ENCODE measurements around the gene ATPAF1. TPM values are rescaled to one million over a fixed set of nuclear protein-coding genes. Genes with fewer than 3 reads are reported as not detected.
"Not testable (repeated sequence)": the region's sequence is repeated elsewhere in the genome, so short reads cannot be mapped to it uniquely, and the experiment has no call there.

The ATPAF1 gene
- total RNA-seq, 8 experiments from 2014 or later: 39.9 to 77.6 (median 50.8) TPM

DNA sequence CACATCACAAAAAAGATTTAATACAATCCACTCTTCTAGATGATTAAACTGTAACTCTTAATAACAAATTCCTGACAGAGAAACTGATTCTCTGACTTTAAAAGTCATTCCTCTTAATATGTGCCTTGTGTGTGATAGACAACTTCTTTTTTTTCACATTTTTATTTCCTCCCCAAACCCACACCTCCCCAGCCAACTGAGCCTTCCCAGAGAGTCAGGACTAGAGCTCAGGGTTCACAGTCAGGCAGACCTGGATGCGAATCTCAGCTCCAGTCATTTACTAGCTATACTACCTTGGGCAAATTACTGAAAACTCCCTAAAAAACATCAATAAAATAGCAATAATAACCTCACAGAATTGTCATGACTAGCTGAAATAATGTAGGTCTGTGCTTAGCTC, 14.2 kb downstream of the ATPAF1 start:
- no peak overlapping the region for H3K27ac ChIP-seq
- WGBS, 10 experiments: 40 to 100% (median 68%) methylated on average over 1 of the region's 1 CpG; no CpG with 5 or more reads in 6 of the 10 experiments
- no peaks in the 10 kb centered on the region for H3K4me1 ChIP-seq (replicated peaks in 1 of 2)
- in situ Hi-C loops (cut with MboI; ENCODE audit: low pct_unique_long_range_greater_than_20kb in 2 of 9, low sequenced_read_pairs in 9 of 9, unreplicated experiment in 9 of 9): no loop called here
- no peak for ATAC-seq (replicated peaks in 6 of 8)
- H3K4me3 ChIP-seq: no peak overlapping the region

DNA sequence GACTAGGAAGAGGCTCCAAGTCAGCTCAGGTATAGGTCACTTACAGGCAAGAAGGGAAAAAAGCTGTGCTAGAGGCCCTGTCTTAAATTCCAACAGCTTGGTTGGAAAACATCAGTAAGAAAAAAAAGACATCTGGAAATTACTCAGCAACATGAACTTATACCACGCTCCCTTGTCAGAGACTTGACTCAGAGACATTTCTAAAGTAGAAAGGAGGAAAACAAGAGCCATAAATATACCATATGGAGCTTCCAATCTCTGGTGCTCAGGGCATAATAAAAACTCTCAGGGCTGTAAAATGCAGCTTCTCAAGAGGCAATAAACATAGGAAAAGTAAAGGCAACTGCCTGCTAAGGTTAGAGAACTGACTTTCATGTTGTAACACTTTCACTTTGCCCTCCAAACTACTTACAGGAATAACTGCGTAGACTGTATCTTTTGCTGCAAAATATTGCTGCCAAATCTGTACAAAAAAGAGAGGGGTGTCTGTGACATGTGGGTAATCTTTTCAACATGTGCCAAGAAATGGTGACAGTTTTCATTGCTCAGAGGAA, 14.7 kb downstream of the ATPAF1 start:
- in situ Hi-C loops (cut with MboI; ENCODE audit: low pct_unique_long_range_greater_than_20kb in 2 of 9, low sequenced_read_pairs in 9 of 9, unreplicated experiment in 9 of 9): no loop called here
- Histone ChIP-seq H3K4me1 (replicated peaks in 1 of 2) (no peaks in the 10 kb centered on the region), H3K4me3 (no peak overlapping the region), H3K27ac (no peak overlapping the region)
- WGBS, 10 experiments: 33 to 100% (median 83%) methylated on average over 1 to 2 of the region's 2 CpGs; no CpG with 5 or more reads in 1 of the 10 experiments
- ATAC-seq (replicated peaks in 6 of 8): no peak

DNA sequence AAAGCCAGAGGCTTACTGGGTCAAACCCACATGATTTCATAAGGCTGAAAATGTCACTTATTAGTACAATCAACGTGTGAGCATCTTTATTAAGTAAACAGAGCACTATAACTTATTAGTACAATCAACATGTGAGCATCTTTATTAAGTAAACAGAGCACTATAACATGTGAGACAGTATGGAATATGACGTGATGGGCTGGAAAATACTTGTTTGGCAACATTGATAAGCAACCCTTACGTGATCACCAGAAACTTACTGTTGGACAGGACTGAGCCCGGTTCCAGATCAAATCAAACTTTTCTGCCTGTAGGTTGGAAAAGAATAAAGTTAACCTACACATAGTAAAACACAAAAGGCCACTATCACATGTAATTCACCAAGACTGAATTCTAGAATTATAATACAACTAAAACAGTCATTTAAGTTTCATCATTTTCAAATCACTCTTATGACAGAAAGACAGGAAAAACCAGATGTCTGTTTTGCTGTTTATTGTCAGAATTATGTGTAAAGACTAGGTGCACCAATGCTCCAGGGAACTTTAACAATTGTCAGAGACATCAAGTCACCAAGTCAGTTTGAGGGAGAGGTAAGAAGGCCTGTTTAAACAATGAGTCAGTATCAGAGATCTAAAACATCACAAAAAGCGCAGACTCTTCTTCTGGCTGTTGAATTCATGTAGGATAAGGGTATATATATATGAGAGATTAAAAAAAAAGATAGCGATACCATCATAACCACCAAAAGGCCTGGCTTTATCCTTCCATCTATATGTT, 15.7 kb downstream of the ATPAF1 start:
- H3K4me3 ChIP-seq: no peak overlapping the region
- ATAC-seq (replicated peaks in 6 of 8): no peak
- in situ Hi-C loops (cut with MboI; ENCODE audit: low pct_unique_long_range_greater_than_20kb in 2 of 9, low sequenced_read_pairs in 9 of 9, unreplicated experiment in 9 of 9): no loop called here
- no peaks in the 10 kb centered on the region for H3K4me1 ChIP-seq (replicated peaks in 1 of 2)
- H3K27ac ChIP-seq: no peak overlapping the region
- 56 to 100% (median 71%) methylated on average over 2 to 6 of the region's 6 CpGs for WGBS, 10 experiments

DNA sequence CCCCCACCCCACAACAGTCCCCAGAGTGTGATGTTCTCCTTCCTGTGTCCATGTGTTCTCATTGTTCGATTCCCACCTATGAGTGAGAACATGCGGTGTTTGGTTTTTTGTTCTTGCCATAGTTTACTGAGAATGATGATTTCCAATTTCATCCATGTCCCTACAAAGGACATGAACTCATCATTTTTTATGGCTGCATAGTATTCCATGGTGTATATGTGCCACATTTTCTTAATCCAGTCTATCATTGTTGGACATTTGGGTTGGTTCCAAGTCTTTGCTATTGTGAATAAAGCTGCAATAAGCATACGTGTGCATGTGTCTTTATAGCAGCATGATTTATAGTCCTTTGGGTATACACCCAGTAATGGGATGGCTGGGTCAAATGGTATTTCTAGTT, 17.0 kb downstream of the ATPAF1 start:
- H3K4me1 ChIP-seq (replicated peaks in 1 of 2); H3K4me3 ChIP-seq; ATAC-seq (replicated peaks in 6 of 8); in situ Hi-C loops (cut with MboI; ENCODE audit: low pct_unique_long_range_greater_than_20kb in 2 of 9, low sequenced_read_pairs in 9 of 9, unreplicated experiment in 9 of 9); H3K27ac ChIP-seq: not testable (repeated sequence)
- no CpG with 5 or more reads among the region's 3 CpGs for WGBS, 10 experiments

DNA sequence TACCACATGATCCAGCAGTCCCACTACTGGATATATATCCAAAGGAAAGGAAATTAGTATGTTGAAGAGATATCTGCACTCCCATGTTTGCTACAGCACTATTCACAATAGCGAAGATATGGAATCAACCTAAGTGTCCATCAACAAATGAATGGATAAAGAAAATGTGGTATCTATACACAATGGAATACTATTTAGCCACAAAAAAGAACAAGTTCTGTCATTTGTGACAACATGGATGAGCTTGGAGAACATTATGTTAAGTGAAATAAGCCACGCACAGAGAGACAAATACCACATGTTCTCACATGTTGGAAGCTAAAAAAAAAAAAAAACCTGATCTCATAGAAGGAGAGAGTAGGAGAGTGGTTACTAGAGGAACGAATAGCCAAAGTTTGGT, 17.7 kb downstream of the ATPAF1 start:
- in situ Hi-C loops (cut with MboI; ENCODE audit: low pct_unique_long_range_greater_than_20kb in 2 of 9, low sequenced_read_pairs in 9 of 9, unreplicated experiment in 9 of 9): no loop called here
- ATAC-seq (replicated peaks in 6 of 8): no peak
- Histone ChIP-seq H3K4me3 (no peak overlapping the region), H3K4me1 (replicated peaks in 1 of 2) (no peaks in the 10 kb centered on the region), H3K27ac (no peak overlapping the region)
- 76 to 100% (median 98%) methylated on average over 2 to 3 of the region's 3 CpGs for WGBS, 10 experiments

DNA sequence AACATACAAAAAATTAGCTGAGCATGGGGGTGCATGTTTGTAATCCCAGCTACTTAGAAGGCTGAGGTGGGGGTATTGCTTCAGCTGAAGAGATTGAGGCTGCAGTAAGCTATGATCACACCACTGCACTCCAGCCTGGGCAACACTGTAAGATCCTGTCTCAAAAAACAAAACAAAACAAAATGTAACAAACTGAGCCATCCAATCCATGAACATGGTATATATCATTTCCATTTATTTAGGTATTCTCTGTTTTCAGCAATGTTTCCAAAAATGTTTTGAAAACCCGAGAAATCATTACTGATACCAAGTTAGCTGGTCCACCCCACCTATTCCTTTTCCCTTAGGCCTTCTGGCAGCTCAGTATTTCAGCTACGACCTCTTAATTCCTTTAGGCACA, 18.4 kb downstream of the ATPAF1 start:
- WGBS, 10 experiments: 80 to 100% (median 100%) methylated on average over 1 to 2 of the region's 2 CpGs; no CpG with 5 or more reads in 2 of the 10 experiments
- no peaks in the 10 kb centered on the region for H3K4me1 ChIP-seq (replicated peaks in 1 of 2)
- no peak overlapping the region for H3K4me3 ChIP-seq
- in situ Hi-C loops (cut with MboI; ENCODE audit: low pct_unique_long_range_greater_than_20kb in 2 of 9, low sequenced_read_pairs in 9 of 9, unreplicated experiment in 9 of 9): no loop called here
- ATAC-seq (replicated peaks in 6 of 8): no peak
- H3K27ac ChIP-seq: no peak overlapping the region

DNA sequence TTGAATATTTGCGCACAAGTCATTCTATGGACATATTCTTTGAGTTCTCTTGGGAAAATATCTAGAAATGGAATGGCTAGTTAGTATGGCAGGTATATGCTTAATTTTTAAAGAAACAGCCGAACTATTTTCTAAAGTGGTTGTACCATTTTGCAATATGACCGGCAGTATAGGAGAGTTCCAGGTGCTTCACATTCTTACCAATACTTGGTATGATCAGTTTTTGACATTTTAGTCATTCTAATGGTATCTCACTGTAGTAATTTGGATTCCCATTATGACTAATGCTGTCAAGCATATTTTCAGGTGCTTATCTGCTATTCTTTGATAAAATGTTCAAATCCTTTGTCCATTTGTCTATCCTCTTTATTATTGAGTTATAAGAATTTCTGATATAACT, 20.6 kb downstream of the ATPAF1 start:
- Histone ChIP-seq H3K4me1 (replicated peaks in 1 of 2) (no peaks in the 10 kb centered on the region), H3K27ac (no peak overlapping the region), H3K4me3 (no peak overlapping the region)
- 93 to 100% (median 100%) methylated on average over 2 to 3 of the region's 3 CpGs; no CpG with 5 or more reads in 1 of the 10 experiments for WGBS, 10 experiments
- ATAC-seq (replicated peaks in 6 of 8): no peak
- in situ Hi-C loops (cut with MboI; ENCODE audit: low pct_unique_long_range_greater_than_20kb in 2 of 9, low sequenced_read_pairs in 9 of 9, unreplicated experiment in 9 of 9): no loop called here

DNA sequence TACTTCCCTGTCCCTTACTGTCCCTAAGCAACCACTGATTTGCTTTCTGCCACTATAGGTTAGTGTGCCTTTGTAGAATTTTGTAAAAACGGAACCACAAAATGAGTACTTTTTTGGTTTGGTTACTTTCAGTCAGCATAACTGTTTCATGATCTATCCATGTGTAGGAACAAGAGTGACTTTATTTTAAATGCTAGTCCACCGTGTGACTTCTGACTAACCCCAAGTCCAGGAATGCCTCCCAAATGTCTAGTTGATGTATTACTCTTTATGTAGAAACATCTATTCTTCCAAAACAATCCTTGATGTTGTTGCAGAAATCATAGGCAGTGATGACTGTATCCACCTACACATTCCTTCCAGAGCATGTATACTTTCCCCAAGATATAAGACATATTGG, 21.3 kb downstream of the ATPAF1 start:
- WGBS, 10 experiments: 52 to 100% (median 100%) methylated on average over 1 to 2 of the region's 2 CpGs; no CpG with 5 or more reads in 2 of the 10 experiments
- H3K27ac ChIP-seq: no peak overlapping the region
- H3K4me1 ChIP-seq (replicated peaks in 1 of 2): no peaks in the 10 kb centered on the region
- in situ Hi-C loops (cut with MboI; ENCODE audit: low pct_unique_long_range_greater_than_20kb in 2 of 9, low sequenced_read_pairs in 9 of 9, unreplicated experiment in 9 of 9): no loop called here
- H3K4me3 ChIP-seq: no peak overlapping the region
- no peak for ATAC-seq (replicated peaks in 6 of 8)

DNA sequence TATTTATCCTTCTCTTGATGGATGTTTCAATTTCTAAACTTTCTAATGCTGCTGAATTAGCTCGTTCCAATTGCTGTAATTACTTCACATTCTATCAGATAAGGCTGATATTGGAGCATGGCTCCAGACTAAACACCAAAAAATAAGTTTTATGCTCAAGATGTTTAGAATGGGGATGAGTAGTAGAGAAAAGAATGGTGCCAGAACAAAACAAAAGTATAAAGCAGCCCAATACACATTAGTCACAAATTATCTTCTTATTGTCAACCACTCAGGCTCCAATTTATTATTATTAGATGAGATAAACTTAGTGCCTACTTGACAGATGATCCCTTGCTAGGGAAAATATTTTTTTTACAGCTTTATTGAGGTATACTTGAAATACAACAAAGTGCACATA, 21.8 kb downstream of the ATPAF1 start:
- WGBS, 10 experiments: 0 to 100% (median 90%) methylated on average over 1 of the region's 1 CpG; no CpG with 5 or more reads in 1 of the 10 experiments
- Histone ChIP-seq H3K4me1 (replicated peaks in 1 of 2) (no peaks in the 10 kb centered on the region), H3K27ac (no peak overlapping the region), H3K4me3 (no peak overlapping the region)
- in situ Hi-C loops (cut with MboI; ENCODE audit: low pct_unique_long_range_greater_than_20kb in 2 of 9, low sequenced_read_pairs in 9 of 9, unreplicated experiment in 9 of 9): no loop called here
- no peak for ATAC-seq (replicated peaks in 6 of 8)

DNA sequence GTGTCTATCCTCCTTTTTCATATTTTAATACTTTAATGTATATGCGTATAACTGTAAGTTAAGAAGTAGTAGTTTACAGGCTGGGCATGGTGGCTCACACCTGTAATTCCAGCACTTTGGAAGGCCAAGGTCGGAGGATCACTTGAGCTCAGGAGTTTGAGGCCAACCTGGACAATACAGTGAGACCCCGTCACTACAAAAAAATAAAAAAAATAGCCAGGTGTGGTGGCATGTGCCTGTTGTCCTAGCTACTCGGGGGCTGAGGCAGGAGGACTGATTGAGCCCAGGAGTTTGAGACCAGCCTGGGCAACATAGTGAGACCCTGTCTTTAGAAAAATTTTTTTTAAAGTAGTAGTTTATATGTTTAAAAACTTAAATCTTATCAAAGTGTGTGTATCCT, 22.3 kb downstream of the ATPAF1 start:
- H3K4me1 ChIP-seq (replicated peaks in 1 of 2): no peaks in the 10 kb centered on the region
- no peak overlapping the region for H3K4me3 ChIP-seq
- H3K27ac ChIP-seq: no peak overlapping the region
- in situ Hi-C loops (cut with MboI; ENCODE audit: low pct_unique_long_range_greater_than_20kb in 2 of 9, low sequenced_read_pairs in 9 of 9, unreplicated experiment in 9 of 9): no loop called here
- 73 to 100% (median 90%) methylated on average over 1 to 4 of the region's 4 CpGs for WGBS, 10 experiments
- no peak for ATAC-seq (replicated peaks in 6 of 8)

DNA sequence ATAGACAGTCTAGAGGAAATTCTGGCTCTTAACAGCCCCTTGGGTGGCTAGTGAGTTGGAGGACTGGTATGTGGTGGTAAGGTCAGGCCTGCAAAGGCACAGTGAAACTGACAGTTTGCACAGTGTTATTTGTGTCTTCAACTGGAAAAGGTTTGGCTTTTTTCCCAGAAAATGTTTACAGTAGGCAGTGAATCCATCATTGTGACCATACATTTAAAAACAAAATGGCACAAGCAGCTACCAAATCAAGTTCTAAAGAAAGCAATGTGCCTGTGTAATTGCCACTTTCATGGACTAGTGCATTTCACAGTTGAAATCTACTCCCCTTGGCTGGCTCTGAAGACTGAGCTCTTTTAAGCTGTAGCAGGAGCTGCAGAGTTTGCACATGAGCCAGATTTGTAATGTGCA, 24.8 kb downstream of the ATPAF1 start:
- no peak overlapping the region for H3K4me3 ChIP-seq
- no peak overlapping the region for H3K27ac ChIP-seq
- in situ Hi-C loops (cut with MboI; ENCODE audit: low pct_unique_long_range_greater_than_20kb in 2 of 9, low sequenced_read_pairs in 9 of 9, unreplicated experiment in 9 of 9): no loop called here
- ATAC-seq (replicated peaks in 6 of 8): peak in 3 of 8 experiments; percentile 76 to 98 (median 86)
- H3K4me1 ChIP-seq (replicated peaks in 1 of 2): no peaks in the 10 kb centered on the region

DNA sequence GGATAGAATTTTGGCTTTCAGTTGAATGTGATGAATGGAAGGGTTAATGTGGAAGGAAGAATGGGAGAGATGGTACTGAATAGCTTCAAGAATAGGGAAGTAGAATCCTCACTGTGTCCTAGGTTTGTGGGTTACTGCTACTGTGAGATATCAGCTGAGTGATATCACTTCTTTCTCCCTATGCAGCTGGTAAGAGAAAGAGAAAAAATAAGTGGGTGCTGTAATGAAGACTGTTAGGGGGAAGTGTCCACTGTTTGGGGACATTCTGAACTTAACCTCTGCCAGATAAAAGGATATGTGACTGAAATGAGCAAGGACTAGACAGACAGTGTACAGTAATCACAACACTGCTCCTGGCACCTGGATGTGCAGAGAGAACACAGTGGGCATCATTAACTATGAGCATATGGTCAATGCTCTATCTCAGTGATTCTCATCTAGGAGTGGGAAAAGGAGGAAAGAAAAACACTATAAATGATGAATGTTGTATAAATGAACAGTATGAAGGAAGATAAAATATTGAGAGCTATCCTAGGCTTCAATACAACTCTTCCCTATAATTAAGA, 26.0 kb downstream of the ATPAF1 start:
- ATAC-seq (replicated peaks in 6 of 8): no peak
- Histone ChIP-seq H3K27ac (no peak overlapping the region), H3K4me1 (replicated peaks in 1 of 2) (no peaks in the 10 kb centered on the region), H3K4me3 (no peak overlapping the region)
- in situ Hi-C loops (cut with MboI; ENCODE audit: low pct_unique_long_range_greater_than_20kb in 2 of 9, low sequenced_read_pairs in 9 of 9, unreplicated experiment in 9 of 9): no loop called here

DNA sequence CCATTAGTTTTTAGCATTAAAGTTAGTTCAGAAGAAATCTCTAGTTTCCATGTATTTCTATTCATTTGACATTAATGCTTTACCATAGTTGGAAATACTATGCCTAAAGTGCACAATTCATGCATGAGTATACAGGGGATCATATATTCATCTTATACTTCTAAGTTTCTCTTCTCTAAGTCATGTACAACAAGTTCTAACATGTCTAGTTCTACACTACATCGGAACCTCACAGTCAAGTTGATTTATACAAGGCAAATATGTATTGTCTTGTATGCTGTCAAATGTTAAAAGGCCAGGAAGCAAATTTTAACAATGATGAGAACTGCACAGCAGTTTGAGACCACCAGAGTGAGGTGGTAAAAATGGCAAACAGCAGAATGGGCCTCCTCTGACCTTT, 28.6 kb downstream of the ATPAF1 start:
- Histone ChIP-seq H3K4me3 (no peak overlapping the region), H3K4me1 (replicated peaks in 1 of 2) (no peaks in the 10 kb centered on the region), H3K27ac (no peak overlapping the region)
- ATAC-seq (replicated peaks in 6 of 8): no peak
- in situ Hi-C loops (cut with MboI; ENCODE audit: low pct_unique_long_range_greater_than_20kb in 2 of 9, low sequenced_read_pairs in 9 of 9, unreplicated experiment in 9 of 9): no loop called here
- WGBS, 10 experiments: 75 to 100% (median 96%) methylated on average over 1 of the region's 1 CpG; no CpG with 5 or more reads in 4 of the 10 experiments

DNA sequence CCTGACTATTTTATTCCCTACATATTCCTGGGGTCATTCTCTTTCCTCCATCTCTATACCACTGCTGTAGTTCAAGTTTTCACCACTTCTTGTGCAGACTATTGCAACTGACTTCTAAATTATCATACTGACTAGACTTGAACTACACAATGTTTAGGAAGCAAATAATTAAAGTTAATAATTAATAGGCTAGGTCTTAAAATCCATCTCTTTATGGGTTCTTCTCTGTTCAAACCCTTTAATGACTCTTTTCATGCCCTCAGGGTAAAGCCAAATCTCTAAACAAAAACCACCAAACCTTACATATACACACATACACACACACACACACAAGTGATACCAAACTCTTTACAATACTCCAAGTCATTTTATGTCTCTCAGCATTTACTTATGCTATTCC, 29.2 kb downstream of the ATPAF1 start:
- in situ Hi-C loops (cut with MboI; ENCODE audit: low pct_unique_long_range_greater_than_20kb in 2 of 9, low sequenced_read_pairs in 9 of 9, unreplicated experiment in 9 of 9): no loop called here
- Histone ChIP-seq H3K27ac (no peak overlapping the region), H3K4me3 (no peak overlapping the region), H3K4me1 (replicated peaks in 1 of 2) (no peaks in the 10 kb centered on the region)
- no peak for ATAC-seq (replicated peaks in 6 of 8)

Data from motor neuron (in vitro differentiated cells).